GM13976 (cell line): ENCODE results near the gene RERE.

Experiments used
- DNase-seq: peaks from one replicate; pipeline ENCODE4 v3.0.0; 2012; ENCODE audit warnings: low spot score
- CTCF ChIP-seq: IDR thresholded peaks from 2 replicates; pipeline ENCODE4 v1.5.1; 2012; ENCODE audit warnings: borderline replicate concordance, mild to moderate bottlenecking; ENCODE audit not compliant: insufficient read depth; ENCODE audit errors: extremely low read depth, missing control alignments, control extremely low read depth
- in situ Hi-C: fragments of 300-500 bp; cut with MboI; formaldehyde crosslinking; loops from one replicate; pipeline ENCODE4 v1.12.0; 2022; ENCODE audit warnings: low sequenced_read_pairs, mixed read lengths, inconsistent platforms; ENCODE audit not compliant: unreplicated experiment

The RERE gene

GRCh38 chr1:8551057-8551456 is 266.4 kb downstream of the RERE start:
- TF ChIP-seq CTCF = no peak
- in situ Hi-C loops = no loop called here
- DNase-seq = no peak

GRCh38 chr1:8547791-8548190 is 269.6 kb downstream of the RERE start:
- TF ChIP-seq CTCF = no peak
- in situ Hi-C loops = no loop called here
- no peak for DNase-seq

GRCh38 chr1:8545078-8545477 is 272.4 kb downstream of the RERE start:
- no peak for TF ChIP-seq CTCF
- peak; percentile 27 for DNase-seq
- in situ Hi-C loops = no loop called here

- in situ Hi-C loops = no loop called here
- no peak for DNase-seq
- TF ChIP-seq CTCF = no peak
Observed at GRCh38 chr1:8544644-8545043, 272.8 kb downstream of the RERE start.

GRCh38 chr1:8543965-8544364 is 273.5 kb downstream of the RERE start:
- no peak for TF ChIP-seq CTCF
- no peak for DNase-seq
- in situ Hi-C loops = no loop called here

- DNase-seq = no peak
- in situ Hi-C loops = no loop called here
- TF ChIP-seq CTCF = no peak
Observed at GRCh38 chr1:8541961-8542521, 275.4 kb downstream of the RERE start.

GRCh38 chr1:8540971-8541370 is 276.5 kb downstream of the RERE start:
- TF ChIP-seq CTCF = no peak
- DNase-seq = no peak
- in situ Hi-C loops = no loop called here
